H1 (cell line): ENCODE results near the gene C17orf113. TPM values are rescaled to one million over a fixed set of nuclear protein-coding genes. Genes with fewer than 3 reads are reported as not detected.

Experiments used
- ASH2L ChIP-seq: fragments of 200-600, 300-600 bp; sonication (generic); IDR thresholded peaks from one replicate; pipeline ENCODE4 v1.7.1; 2017; ENCODE audit warnings: low read length
- BACH1 ChIP-seq: IDR thresholded peaks from 2 replicates; pipeline ENCODE4 v1.6.1; 2012; ENCODE audit warnings: low read length, improper control_type of control experiment
- BCL11A ChIP-seq, 2 experiments: IDR thresholded peaks; one replicate each; pipeline ENCODE4 v1.6.1; 2011; ENCODE audit warnings: low read depth in 2 of 2, low read length in 2 of 2, mild to moderate bottlenecking in 2 of 2
- CBX5 ChIP-seq: fragments of 300-800, 300-1000 bp; sonication (generic); IDR thresholded peaks from 2 replicates; pipeline ENCODE4 v1.7.1; 2016; ENCODE audit warnings: antibody characterized with exemption, low read length, low read depth
- CHD1 ChIP-seq: IDR thresholded peaks from 2 replicates; pipeline ENCODE4 v1.6.1; 2012; ENCODE audit warnings: low read depth, low read length, improper control_type of control experiment
- CHD2 ChIP-seq: IDR thresholded peaks from 2 replicates; pipeline ENCODE4 v1.6.1; 2012; ENCODE audit warnings: low read length, improper control_type of control experiment
- CREB1 ChIP-seq: IDR thresholded peaks from 2 replicates; pipeline ENCODE4 v1.6.1; 2012; ENCODE audit warnings: inconsistent platforms
- EGR1 ChIP-seq: IDR thresholded peaks from 2 replicates; pipeline ENCODE4 v1.6.1; 2011; ENCODE audit warnings: low read depth, low read length, borderline replicate concordance
- GABPA ChIP-seq: IDR thresholded peaks from 2 replicates; pipeline ENCODE4 v1.6.1; 2011; ENCODE audit warnings: mild to moderate bottlenecking, low read length, moderate library complexity, borderline replicate concordance; ENCODE audit not compliant: insufficient read depth
- HDAC2 ChIP-seq, 2 experiments: fragments of 300-600 bp in 1 of 2; sonication (generic) in 1 of 2; IDR thresholded peaks; 2 replicates each; pipeline ENCODE4 v1.6.1; 2011 to 2012; ENCODE audit warnings: low read depth in 2 of 2, low read length in 2 of 2, mild to moderate bottlenecking in 2 of 2, moderate library complexity in 2 of 2, borderline replicate concordance in 1 of 2, inconsistent platforms in 1 of 2
- KDM4A ChIP-seq: IDR thresholded peaks from one replicate; pipeline ENCODE4 v1.7.1; 2012; ENCODE audit warnings: low read depth, mild to moderate bottlenecking, moderate library complexity, low read length, inconsistent platforms; ENCODE audit not compliant: severe bottlenecking
- NANOG ChIP-seq: IDR thresholded peaks from 2 replicates; pipeline ENCODE4 v1.6.1; 2011; ENCODE audit warnings: low read length, low read depth, mild to moderate bottlenecking, inconsistent platforms; ENCODE audit not compliant: insufficient read depth, poor library complexity, severe bottlenecking
- PHF8 ChIP-seq: fragments of 200-600 bp; sonication (generic); conservative IDR thresholded peaks from 2 replicates; pipeline ENCODE4 v1.7.1; 2012; ENCODE audit warnings: low read depth, mild to moderate bottlenecking, inconsistent platforms, low read length, moderate library complexity
- POLR2A ChIP-seq, 2 experiments: IDR thresholded peaks; 1 replicate in 1 of 2; 2 replicates in 1 of 2; pipeline ENCODE4 v1.6.1; 2011; ENCODE audit warnings: low read depth in 2 of 2, low read length in 2 of 2, mild to moderate bottlenecking in 2 of 2; ENCODE audit errors: control extremely low read depth in 1 of 2
- POLR2AphosphoS5 ChIP-seq: IDR thresholded peaks from 2 replicates; pipeline ENCODE4 v1.6.1; 2011; ENCODE audit warnings: low read depth, low read length
- RAD21 ChIP-seq, 2 experiments: IDR thresholded peaks in 1 of 2; conservative IDR thresholded peaks in 1 of 2; 2 replicates each; pipeline ENCODE4 v1.6.1; 2011; ENCODE audit warnings: low read depth in 2 of 2, low read length in 2 of 2, improper control_type of control experiment in 1 of 2, inconsistent platforms in 1 of 2, mild to moderate bottlenecking in 1 of 2, moderate library complexity in 1 of 2
- RBBP5 ChIP-seq: IDR thresholded peaks from 2 replicates; pipeline ENCODE4 v1.7.1; 2012; ENCODE audit warnings: low read depth, mild to moderate bottlenecking, inconsistent platforms, low read length, moderate library complexity, borderline replicate concordance
- RXRA ChIP-seq: IDR thresholded peaks from 2 replicates; pipeline ENCODE4 v1.6.1; 2011; ENCODE audit warnings: low read depth, mild to moderate bottlenecking, low read length, moderate library complexity; ENCODE audit not compliant: insufficient read depth
- SIN3A ChIP-seq, 2 experiments: IDR thresholded peaks in 1 of 2; conservative IDR thresholded peaks in 1 of 2; 2 replicates each; pipeline ENCODE4 v1.6.1; 2011 to 2012; ENCODE audit warnings: low read length in 2 of 2, improper control_type of control experiment in 1 of 2, low read depth in 1 of 2, mild to moderate bottlenecking in 1 of 2
- SIX5 ChIP-seq: IDR thresholded peaks from 2 replicates; pipeline ENCODE4 v1.6.1; 2011; ENCODE audit warnings: mild to moderate bottlenecking, low read depth, low read length
- SP1 ChIP-seq: IDR thresholded peaks from 2 replicates; pipeline ENCODE4 v1.6.1; 2011; ENCODE audit warnings: low read depth, low read length
- SP2 ChIP-seq: IDR thresholded peaks from 2 replicates; pipeline ENCODE4 v1.6.1; 2012; ENCODE audit warnings: mild to moderate bottlenecking, low read length, inconsistent platforms
- polyA plus RNA-seq, 7 experiments: library from polyadenylated mRNA; depleted of rRNA in 3 of 7; stranded (reverse) in 5 of 7; unstranded in 2 of 7; fragments of >200 nt in 5 of 7; fragments of 200-250 nt in 2 of 7; gene quantifications; 1 replicate in 5 of 7; 2 replicates in 1 of 7; 4 replicates in 1 of 7; pipeline versions ENCODE4 v1.2.1 to v1.2.3, GENCODE V29; 2011 to 2013; ENCODE audit warnings: missing spikeins in 2 of 7, mixed read lengths in 2 of 7
- total RNA-seq: library from RNA; stranded (reverse); fragmentation: NEBNext Ultra II Directional; extraction: Animal tissue kit (Norgen Biotek cat#: 25700); gene quantifications from 2 replicates; pipeline ENCODE4 v1.2.1, GENCODE V29; 2021
- TF ChIP-seq, protein P1 (sequence below): IDR thresholded peaks from 2 replicates; pipeline ENCODE4 v1.6.1; 2011; ENCODE audit warnings: low read depth, mild to moderate bottlenecking, low read length; ENCODE audit not compliant: insufficient read depth

C17orf113 gene
- total and polyA plus RNA-seq, 2 of the 8 experiments (the other 6 are each of a cell fraction or from before 2014, with no cell fraction given): 1.0 to 1.4 TPM

DNA sequence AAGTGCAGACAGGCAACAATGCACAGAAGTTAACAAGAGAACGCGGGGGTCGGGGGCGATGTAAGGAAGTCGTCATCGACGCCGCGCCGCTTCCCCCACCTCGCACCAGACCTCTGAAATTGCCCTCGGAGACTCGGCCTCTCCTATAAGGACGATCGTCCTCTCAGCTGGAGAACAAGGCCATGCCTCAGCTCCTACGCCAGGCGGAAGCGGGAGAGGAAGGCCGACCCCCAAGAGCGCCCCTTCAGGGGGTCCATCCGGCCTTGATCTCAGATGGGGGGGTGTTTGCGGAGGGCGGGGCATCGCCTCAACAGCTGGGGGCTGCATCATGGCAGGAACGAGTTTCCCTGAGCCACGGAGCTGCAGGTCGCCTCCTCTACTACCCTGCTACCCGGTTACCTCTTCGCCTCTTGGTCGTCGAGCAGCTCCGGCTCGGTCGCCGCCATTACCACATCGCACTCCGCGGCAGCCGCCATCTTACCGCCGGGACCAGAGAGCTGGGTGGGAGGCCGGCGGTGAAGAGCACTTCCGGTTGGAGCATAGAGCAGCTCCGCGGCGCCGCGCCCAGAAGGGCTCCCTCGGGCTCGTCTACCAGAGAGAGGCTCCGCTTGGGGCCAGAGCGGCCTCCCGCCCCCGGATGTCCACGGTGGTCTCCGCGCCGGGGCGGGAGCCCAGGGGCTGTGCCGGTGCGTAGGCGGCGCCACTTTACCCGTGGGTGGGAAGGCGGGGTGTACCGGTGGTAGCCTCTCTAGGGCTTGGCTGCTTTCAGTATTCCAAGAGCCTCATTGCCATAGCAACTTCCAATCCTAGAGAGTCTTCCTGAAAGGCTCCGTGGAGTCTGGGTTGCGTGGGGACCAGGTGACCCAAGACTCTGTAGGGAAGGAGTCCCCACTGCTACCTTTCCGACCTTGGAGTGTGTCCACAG lies 33.2 kb downstream of the C17orf113 start, which contains the start of gene DNAJC7 (continued):
- TF ChIP-seq BCL11A (IDR thresholded peaks at IDR 0.05; ENCODE audit: low read depth in 2 of 2, low read length in 2 of 2): no peak
- TF ChIP-seq GABPA: peak; percentile 86
- TF ChIP-seq, protein P1, sequence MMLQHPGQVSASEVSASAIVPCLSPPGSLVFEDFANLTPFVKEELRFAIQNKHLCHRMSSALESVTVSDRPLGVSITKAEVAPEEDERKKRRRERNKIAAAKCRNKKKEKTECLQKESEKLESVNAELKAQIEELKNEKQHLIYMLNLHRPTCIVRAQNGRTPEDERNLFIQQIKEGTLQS: no peak
- TF ChIP-seq CREB1: peak; percentile 82
- 0 out of 2 replicates have a peak, but pooled peaks have one; percentile 14 for TF ChIP-seq SP1
- peak; percentile 55 for TF ChIP-seq KDM4A
- TF ChIP-seq RBBP5: peak; percentile 99
- TF ChIP-seq SP2: peak; percentile 96
- TF ChIP-seq RXRA: no peak
- TF ChIP-seq POLR2A (IDR thresholded peaks at IDR 0.05; ENCODE audit: control extremely low read depth in 1 of 2, low read depth in 2 of 2, low read length in 2 of 2): peak; percentile 84 to 96
- no peak for TF ChIP-seq CHD1
- no peak for TF ChIP-seq SIX5
- peak; percentile 47; the same call in 1 of the 2 replicates for TF ChIP-seq CHD2
- TF ChIP-seq EGR1: peak; percentile 99
- peak; percentile 89 for TF ChIP-seq POLR2AphosphoS5
- TF ChIP-seq SIN3A (conservative IDR thresholded peaks at IDR 0.05 in 1 of 2, IDR thresholded peaks at IDR 0.05 in 1 of 2; ENCODE audit: low read depth in 1 of 2, low read length in 2 of 2): peak; percentile 42 to 70; a peak in 2 of 4 replicates
- TF ChIP-seq PHF8: peak; percentile 97
- TF ChIP-seq RAD21 (IDR thresholded peaks at IDR 0.05 in 1 of 2, conservative IDR thresholded peaks at IDR 0.05 in 1 of 2; ENCODE audit: low read depth in 2 of 2, low read length in 2 of 2): no peak
- peak; percentile 10 for TF ChIP-seq NANOG
- TF ChIP-seq BACH1: peak; percentile 50; the same call in 1 of the 2 replicates
- TF ChIP-seq CBX5: no peak
- TF ChIP-seq HDAC2 (IDR thresholded peaks at IDR 0.05; ENCODE audit: borderline replicate concordance in 1 of 2, low read depth in 2 of 2, low read length in 2 of 2): peak in 1 of 2 experiments; percentile 83; a peak in 2 of 4 replicates
- TF ChIP-seq ASH2L: peak; percentile 92
